Upper lobe of left lung (tissue), 4 donors: ENCODE data around the gene OVAAL.

ENCODE experiments used
- POLR2A ChIP-seq, 4 donors: fragments of 450-650 bp; IDR thresholded peaks; one replicate each; pipeline ENCODE4 v1.5.1; 2016 to 2017; ENCODE audit warnings: antibody characterized with exemption in 4 of 4, mild to moderate bottlenecking in 2 of 4
- POLR2AphosphoS5 ChIP-seq, 2 donors: sonication (generic); formaldehyde crosslinking; IDR thresholded peaks; one replicate each; pipeline ENCODE4 v1.5.1; 2017; ENCODE audit warnings: antibody characterized with exemption in 2 of 2
- TF ChIP-seq, protein P1 (sequence below), 6 experiments: fragments of 450-650 bp in 4 of 6; fragments of 200-600 bp in 2 of 6; sonication (generic) in 2 of 6; IDR thresholded peaks; one replicate each; pipeline ENCODE4 v1.5.1; 2016 to 2019; ENCODE audit warnings: antibody characterized with exemption in 6 of 6

DNA sequence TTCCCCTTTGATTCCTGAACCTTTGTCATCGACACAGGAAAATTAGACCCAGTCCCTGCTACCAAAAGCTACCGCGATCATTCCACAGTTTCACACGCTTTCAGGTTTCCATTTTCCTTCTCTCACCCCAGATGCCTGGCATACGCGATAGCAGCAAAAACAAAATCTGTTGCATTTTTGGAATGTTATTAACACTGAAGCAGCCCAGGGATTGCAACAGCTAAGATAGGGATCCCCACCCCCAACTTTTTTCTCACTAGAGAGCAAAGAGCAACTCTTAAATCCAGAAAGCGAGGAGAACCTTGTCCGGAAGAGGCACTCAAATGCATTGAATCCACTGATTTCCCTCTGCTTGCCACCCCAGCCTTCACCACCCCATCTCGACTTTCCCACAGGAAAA lies 8.9 kb downstream of the OVAAL start:
- TF ChIP-seq POLR2AphosphoS5 (IDR thresholded peaks at IDR 0.05) (no peak), POLR2A (IDR thresholded peaks at IDR 0.05) (no peak)
- TF ChIP-seq, protein P1, sequence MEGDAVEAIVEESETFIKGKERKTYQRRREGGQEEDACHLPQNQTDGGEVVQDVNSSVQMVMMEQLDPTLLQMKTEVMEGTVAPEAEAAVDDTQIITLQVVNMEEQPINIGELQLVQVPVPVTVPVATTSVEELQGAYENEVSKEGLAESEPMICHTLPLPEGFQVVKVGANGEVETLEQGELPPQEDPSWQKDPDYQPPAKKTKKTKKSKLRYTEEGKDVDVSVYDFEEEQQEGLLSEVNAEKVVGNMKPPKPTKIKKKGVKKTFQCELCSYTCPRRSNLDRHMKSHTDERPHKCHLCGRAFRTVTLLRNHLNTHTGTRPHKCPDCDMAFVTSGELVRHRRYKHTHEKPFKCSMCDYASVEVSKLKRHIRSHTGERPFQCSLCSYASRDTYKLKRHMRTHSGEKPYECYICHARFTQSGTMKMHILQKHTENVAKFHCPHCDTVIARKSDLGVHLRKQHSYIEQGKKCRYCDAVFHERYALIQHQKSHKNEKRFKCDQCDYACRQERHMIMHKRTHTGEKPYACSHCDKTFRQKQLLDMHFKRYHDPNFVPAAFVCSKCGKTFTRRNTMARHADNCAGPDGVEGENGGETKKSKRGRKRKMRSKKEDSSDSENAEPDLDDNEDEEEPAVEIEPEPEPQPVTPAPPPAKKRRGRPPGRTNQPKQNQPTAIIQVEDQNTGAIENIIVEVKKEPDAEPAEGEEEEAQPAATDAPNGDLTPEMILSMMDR (IDR thresholded peaks at IDR 0.05) = no peak
